ENCODE results near the gene INAFM2. TPM values are rescaled to one million over a fixed set of nuclear protein-coding genes. Genes with fewer than 3 reads are reported as not detected.
A peak's percentile ranks its signal among the peaks of the same experiment; 100 is the strongest.

The INAFM2 gene
- total and polyA plus RNA-seq, 9 of the 15 experiments (the other 6 are each of a cell fraction or from before 2014, with no cell fraction given), result 11.8 to 43.1 (median 27.2) TPM

DNA sequence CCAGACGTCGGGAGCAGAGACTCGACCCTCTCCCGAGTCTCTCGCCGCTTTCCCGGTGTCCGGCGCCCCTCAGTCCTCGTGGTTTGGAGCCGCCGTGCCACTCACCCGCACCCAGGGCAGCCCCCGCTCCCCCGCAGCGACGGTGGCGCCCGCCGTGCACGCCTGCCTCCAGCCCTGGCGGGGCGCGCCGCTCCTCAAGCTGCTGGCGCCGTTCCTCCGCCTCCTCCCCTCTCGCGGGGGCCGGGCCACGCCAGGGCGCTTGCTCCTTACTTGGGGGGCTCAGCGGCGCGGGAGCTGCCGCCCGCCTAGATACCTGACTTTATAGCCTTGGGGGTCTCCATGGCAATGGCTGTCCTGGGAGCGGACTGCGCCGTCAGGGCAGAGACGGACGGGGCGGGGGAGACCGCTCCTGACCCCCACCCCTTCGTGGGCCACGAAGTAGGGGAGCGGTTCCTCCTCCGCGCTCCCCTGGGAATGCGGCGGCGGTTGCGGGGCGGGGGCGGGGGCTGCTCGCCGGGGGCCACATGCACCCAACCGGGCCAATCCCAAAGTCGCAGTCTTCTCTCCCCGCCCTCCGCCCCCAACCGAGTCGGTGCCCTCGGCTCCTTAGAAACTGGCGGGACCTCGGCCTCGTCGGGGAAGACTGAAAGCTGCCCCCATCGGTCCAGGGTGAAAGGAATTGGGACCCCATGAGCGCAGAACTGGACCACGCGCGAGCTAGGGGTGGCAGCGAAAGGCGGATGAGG, 40.5 kb upstream of the INAFM2 start, which contains the start of gene ANKRD63 (continued):
- TF ChIP-seq, protein P1, sequence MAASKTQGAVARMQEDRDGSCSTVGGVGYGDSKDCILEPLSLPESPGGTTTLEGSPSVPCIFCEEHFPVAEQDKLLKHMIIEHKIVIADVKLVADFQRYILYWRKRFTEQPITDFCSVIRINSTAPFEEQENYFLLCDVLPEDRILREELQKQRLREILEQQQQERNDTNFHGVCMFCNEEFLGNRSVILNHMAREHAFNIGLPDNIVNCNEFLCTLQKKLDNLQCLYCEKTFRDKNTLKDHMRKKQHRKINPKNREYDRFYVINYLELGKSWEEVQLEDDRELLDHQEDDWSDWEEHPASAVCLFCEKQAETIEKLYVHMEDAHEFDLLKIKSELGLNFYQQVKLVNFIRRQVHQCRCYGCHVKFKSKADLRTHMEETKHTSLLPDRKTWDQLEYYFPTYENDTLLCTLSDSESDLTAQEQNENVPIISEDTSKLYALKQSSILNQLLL (CRISPR knock-in tag; IDR thresholded peaks at IDR 0.05; ENCODE audit: borderline replicate concordance), result no peak
- no peak for TF ChIP-seq MLX (CRISPR knock-in tag; conservative IDR thresholded peaks at IDR 0.05)
- TF ChIP-seq ETV5 (CRISPR knock-in tag; IDR thresholded peaks at IDR 0.05; ENCODE audit: low read depth), result peak; percentile 1; the same call in 1 of the 2 replicates
- TF ChIP-seq, protein P2, sequence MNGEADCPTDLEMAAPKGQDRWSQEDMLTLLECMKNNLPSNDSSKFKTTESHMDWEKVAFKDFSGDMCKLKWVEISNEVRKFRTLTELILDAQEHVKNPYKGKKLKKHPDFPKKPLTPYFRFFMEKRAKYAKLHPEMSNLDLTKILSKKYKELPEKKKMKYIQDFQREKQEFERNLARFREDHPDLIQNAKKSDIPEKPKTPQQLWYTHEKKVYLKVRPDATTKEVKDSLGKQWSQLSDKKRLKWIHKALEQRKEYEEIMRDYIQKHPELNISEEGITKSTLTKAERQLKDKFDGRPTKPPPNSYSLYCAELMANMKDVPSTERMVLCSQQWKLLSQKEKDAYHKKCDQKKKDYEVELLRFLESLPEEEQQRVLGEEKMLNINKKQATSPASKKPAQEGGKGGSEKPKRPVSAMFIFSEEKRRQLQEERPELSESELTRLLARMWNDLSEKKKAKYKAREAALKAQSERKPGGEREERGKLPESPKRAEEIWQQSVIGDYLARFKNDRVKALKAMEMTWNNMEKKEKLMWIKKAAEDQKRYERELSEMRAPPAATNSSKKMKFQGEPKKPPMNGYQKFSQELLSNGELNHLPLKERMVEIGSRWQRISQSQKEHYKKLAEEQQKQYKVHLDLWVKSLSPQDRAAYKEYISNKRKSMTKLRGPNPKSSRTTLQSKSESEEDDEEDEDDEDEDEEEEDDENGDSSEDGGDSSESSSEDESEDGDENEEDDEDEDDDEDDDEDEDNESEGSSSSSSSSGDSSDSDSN (IDR thresholded peaks at IDR 0.05; ENCODE audit: borderline replicate concordance in 1 of 2, low read depth in 2 of 2, low read length in 2 of 2), result peak in 1 of 2 experiments; percentile 25; a peak in 1 of 4 replicates
- TF ChIP-seq SP1 (CRISPR knock-in tag; IDR thresholded peaks at IDR 0.05), result 0 out of 2 replicates have a peak, but pooled peaks have one; percentile 57
- TF ChIP-seq, protein P3, sequence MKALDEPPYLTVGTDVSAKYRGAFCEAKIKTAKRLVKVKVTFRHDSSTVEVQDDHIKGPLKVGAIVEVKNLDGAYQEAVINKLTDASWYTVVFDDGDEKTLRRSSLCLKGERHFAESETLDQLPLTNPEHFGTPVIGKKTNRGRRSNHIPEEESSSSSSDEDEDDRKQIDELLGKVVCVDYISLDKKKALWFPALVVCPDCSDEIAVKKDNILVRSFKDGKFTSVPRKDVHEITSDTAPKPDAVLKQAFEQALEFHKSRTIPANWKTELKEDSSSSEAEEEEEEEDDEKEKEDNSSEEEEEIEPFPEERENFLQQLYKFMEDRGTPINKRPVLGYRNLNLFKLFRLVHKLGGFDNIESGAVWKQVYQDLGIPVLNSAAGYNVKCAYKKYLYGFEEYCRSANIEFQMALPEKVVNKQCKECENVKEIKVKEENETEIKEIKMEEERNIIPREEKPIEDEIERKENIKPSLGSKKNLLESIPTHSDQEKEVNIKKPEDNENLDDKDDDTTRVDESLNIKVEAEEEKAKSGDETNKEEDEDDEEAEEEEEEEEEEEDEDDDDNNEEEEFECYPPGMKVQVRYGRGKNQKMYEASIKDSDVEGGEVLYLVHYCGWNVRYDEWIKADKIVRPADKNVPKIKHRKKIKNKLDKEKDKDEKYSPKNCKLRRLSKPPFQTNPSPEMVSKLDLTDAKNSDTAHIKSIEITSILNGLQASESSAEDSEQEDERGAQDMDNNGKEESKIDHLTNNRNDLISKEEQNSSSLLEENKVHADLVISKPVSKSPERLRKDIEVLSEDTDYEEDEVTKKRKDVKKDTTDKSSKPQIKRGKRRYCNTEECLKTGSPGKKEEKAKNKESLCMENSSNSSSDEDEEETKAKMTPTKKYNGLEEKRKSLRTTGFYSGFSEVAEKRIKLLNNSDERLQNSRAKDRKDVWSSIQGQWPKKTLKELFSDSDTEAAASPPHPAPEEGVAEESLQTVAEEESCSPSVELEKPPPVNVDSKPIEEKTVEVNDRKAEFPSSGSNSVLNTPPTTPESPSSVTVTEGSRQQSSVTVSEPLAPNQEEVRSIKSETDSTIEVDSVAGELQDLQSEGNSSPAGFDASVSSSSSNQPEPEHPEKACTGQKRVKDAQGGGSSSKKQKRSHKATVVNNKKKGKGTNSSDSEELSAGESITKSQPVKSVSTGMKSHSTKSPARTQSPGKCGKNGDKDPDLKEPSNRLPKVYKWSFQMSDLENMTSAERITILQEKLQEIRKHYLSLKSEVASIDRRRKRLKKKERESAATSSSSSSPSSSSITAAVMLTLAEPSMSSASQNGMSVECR (CRISPR knock-in tag; IDR thresholded peaks at IDR 0.05), result peak; percentile 12
- TF ChIP-seq E2F6 (IDR thresholded peaks at IDR 0.05; ENCODE audit: borderline replicate concordance in 1 of 2, extremely low read depth in 1 of 2, insufficient read depth in 1 of 2, insufficient read length in 1 of 2, low read depth in 1 of 2, low read length in 1 of 2, poor library complexity in 1 of 2, severe bottlenecking in 1 of 2), result peak in 1 of 2 experiments; percentile 50
- peak; percentile 84 for TF ChIP-seq NCOA6 (IDR thresholded peaks at IDR 0.05)
- peak; percentile 2; the same call in 1 of the 2 replicates for TF ChIP-seq CXXC5 (CRISPR knock-in tag; IDR thresholded peaks at IDR 0.05)
- TF ChIP-seq RB1 (IDR thresholded peaks at IDR 0.05; ENCODE audit: low read depth), result 0 out of 2 replicates have a peak, but pooled peaks have one; percentile 7
- TF ChIP-seq CBX1 (IDR thresholded peaks at IDR 0.05; ENCODE audit: low read depth), result peak; percentile 3; the same call in 1 of the 2 replicates
- TF ChIP-seq SIN3B (IDR thresholded peaks at IDR 0.05; ENCODE audit: low read depth), result peak; percentile 55; the same call in 1 of the 2 replicates
- TF ChIP-seq L3MBTL2 (IDR thresholded peaks at IDR 0.05), result no peak

All from K562 (cell line).